Lung (tissue), 12 donors: ENCODE data around the gene SACM1L. TPM values are rescaled to one million over a fixed set of nuclear protein-coding genes. Genes with fewer than 3 reads are reported as not detected.

Experiments used
- ATAC-seq: fragments of 200-7000 bp; cut with Tn5 transposase; one replicate; pipeline ENCODE4 v1.9.1; 2020; ENCODE audit warnings: moderate number of reproducible peaks; ENCODE audit not compliant: insufficient read depth, low FRiP score
- DNase-seq, 3 donors: peaks; one replicate each; pipeline ENCODE4 v3.0.0-alpha.2; 2013 to 2017
- H3K27ac ChIP-seq, 2 donors: one replicate each; pipeline ENCODE4 v1.5.1; 2013; ENCODE audit warnings: mild to moderate bottlenecking in 2 of 2, moderate library complexity in 2 of 2, control low read depth in 1 of 2, inconsistent platforms in 1 of 2, low read depth in 1 of 2, low read length in 1 of 2
- H3K27me3 ChIP-seq, 3 donors: one replicate each; pipeline ENCODE4 v1.5.1; 2013; ENCODE audit warnings: low read length in 2 of 3; ENCODE audit not compliant: control insufficient read depth in 3 of 3, insufficient read depth in 3 of 3
- H3K36me3 ChIP-seq, 4 donors: one replicate each; pipeline ENCODE4 v1.5.1; 2013; ENCODE audit warnings: low read length in 4 of 4, mild to moderate bottlenecking in 1 of 4, moderate library complexity in 1 of 4; ENCODE audit not compliant: control insufficient read depth in 4 of 4, insufficient read depth in 4 of 4
- H3K4me1 ChIP-seq, 5 donors: one replicate each; pipeline ENCODE4 v1.5.1; 2013; ENCODE audit warnings: low read length in 5 of 5, mild to moderate bottlenecking in 2 of 5, moderate library complexity in 1 of 5; ENCODE audit not compliant: control insufficient read depth in 5 of 5, insufficient read depth in 5 of 5
- H3K4me3 ChIP-seq: one replicate; pipeline ENCODE4 v1.5.1; 2013; ENCODE audit warnings: mild to moderate bottlenecking, control low read depth, moderate library complexity
- H3K9ac ChIP-seq, 2 donors: one replicate each; pipeline ENCODE4 v1.5.1; 2013; ENCODE audit warnings: low read length in 2 of 2, control low read depth in 1 of 2; ENCODE audit not compliant: insufficient read depth in 1 of 2
- H3K9me3 ChIP-seq, 4 donors: one replicate each; pipeline ENCODE4 v1.5.1; 2013; ENCODE audit warnings: low read length in 3 of 4, mild to moderate bottlenecking in 1 of 4, moderate library complexity in 1 of 4; ENCODE audit not compliant: control insufficient read depth in 4 of 4, insufficient read depth in 3 of 4
- WGBS, 2 donors: extraction: QIAGEN DNeasy Blood & Tissue Kit; methylation state at CpG; one replicate each; pipeline ENCODE4 v1.1.7; 2013; 5-methylcytosine and 5-hydroxymethylcytosine counted together
- polyA plus RNA-seq, 2 donors: library from polyadenylated mRNA; stranded (reverse); fragments of 200-250 nt; gene quantifications; one replicate each; pipeline ENCODE4 v1.2.1, GENCODE V29; 2013
- total RNA-seq, 2 donors: library from RNA; depleted of rRNA in 1 of 2; stranded (reverse); fragments of >200 nt in 1 of 2; gene quantifications; one replicate each; pipeline ENCODE4 v1.2.1, GENCODE V29; 2014 to 2021
- TF ChIP-seq, protein P1 (sequence below): IDR thresholded peaks from 2 replicates; pipeline ENCODE4 v1.5.1; 2012; ENCODE audit warnings: mild to moderate bottlenecking; ENCODE audit errors: control extremely low read depth, extremely low read depth
- donor health status: control.
- donor health status: control.
- donor health status: Bipolar disorder and iron deficiency.
- donor health status: healthy.
- donor health status: DM: yes; HTN: yes; CAD: no.

SACM1L gene
- total and polyA plus RNA-seq, 4 donors = 23.3 to 117 (median 43.8) TPM

DNA sequence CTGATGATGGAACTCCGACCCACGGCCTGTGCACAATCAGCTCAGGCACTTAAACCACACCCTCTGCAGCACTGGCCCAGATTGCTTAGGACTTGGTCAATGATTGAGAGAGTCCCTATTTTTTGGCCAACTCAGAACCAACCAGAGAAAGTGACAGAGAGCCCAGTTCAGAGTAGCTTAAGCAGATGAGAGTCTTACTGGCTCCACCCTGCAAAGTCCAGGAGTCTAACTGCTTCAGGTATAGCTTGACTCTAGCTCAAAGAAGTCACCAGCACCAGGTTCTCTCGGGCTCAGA lies 87.1 kb downstream of the SACM1L start:
- Histone ChIP-seq H3K27ac (no peak overlapping the region), H3K36me3 (no peaks in the 10 kb centered on the region), H3K9me3 (peaks cover 0 to 1% (median 0%) of the 10 kb centered on the region in 4 donors), H3K4me3 (no peak overlapping the region), H3K9ac (no peak overlapping the region), H3K27me3 (no peaks in the 10 kb centered on the region), H3K4me1 (peaks cover 0 to 20% (median 4%) of the 10 kb centered on the region in 5 donors)
- TF ChIP-seq, protein P1, sequence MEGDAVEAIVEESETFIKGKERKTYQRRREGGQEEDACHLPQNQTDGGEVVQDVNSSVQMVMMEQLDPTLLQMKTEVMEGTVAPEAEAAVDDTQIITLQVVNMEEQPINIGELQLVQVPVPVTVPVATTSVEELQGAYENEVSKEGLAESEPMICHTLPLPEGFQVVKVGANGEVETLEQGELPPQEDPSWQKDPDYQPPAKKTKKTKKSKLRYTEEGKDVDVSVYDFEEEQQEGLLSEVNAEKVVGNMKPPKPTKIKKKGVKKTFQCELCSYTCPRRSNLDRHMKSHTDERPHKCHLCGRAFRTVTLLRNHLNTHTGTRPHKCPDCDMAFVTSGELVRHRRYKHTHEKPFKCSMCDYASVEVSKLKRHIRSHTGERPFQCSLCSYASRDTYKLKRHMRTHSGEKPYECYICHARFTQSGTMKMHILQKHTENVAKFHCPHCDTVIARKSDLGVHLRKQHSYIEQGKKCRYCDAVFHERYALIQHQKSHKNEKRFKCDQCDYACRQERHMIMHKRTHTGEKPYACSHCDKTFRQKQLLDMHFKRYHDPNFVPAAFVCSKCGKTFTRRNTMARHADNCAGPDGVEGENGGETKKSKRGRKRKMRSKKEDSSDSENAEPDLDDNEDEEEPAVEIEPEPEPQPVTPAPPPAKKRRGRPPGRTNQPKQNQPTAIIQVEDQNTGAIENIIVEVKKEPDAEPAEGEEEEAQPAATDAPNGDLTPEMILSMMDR = no peak
- no peak for ATAC-seq
- 74 to 83% methylated on average over 3 of the region's 3 CpGs for WGBS, 2 donors
- DNase-seq = no peak

DNA sequence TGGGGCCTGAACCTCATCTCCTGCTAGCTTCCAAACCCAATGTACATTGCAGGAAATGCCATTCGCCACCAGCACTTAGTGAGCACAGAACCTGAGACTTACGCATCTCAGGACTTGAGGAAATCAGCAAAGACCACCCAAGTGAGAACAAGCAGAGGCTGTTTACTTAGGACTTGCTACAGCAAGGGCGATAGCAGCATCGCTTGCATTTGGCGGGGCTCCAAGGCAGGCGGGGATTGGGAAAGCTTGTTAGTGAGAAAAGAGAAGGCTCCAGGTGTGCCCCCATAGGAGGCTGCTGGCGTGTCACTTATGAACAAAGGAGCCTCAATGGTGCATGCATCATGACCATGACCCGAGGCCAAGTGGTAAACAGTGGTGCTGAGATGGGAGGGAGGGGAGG lies 87.4 kb downstream of the SACM1L start:
- Histone ChIP-seq H3K9me3 (peaks cover 0 to 1% (median 0%) of the 10 kb centered on the region in 4 donors), H3K36me3 (no peaks in the 10 kb centered on the region), H3K4me3 (no peak overlapping the region), H3K27ac (no peak overlapping the region), H3K9ac (no peak overlapping the region), H3K4me1 (peaks cover 0 to 20% (median 4%) of the 10 kb centered on the region in 5 donors), H3K27me3 (no peaks in the 10 kb centered on the region)
- peak; percentile 84 to 89 (median 88) for DNase-seq
- ATAC-seq = no peak
- TF ChIP-seq, protein P1 = no peak
- WGBS, 2 donors = 76 to 83% methylated on average over 8 of the region's 8 CpGs

DNA sequence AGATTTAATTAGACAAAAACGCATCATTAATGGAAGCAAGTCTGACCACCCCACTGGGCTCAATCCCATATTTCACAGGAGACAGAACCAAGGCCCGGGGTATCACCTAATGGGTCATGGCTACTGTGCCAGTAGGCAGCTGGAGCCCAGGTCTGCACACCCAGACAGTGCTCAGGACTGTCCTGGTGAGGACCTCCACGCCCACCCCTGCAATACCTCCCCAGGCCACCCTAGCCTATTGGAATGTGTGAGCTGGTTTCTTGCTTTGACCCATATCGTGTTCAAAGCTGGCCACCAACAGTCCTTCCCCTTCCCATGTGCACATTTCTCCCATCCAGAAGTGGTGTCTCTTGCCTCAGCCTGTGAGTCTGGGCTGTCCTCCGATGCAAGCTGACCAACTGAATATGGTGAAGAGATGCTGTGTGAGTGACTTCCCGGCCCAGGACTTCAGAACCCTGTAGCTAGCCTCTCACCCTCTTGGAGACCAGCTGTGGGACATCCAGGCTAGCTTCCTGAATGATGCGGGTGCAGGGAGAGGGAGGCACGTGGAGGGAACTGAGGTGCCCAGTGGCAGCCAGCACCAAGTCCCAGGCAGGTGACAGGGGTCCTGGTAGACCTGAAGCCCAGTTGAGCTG lies 88.0 kb downstream of the SACM1L start:
- peaks cover 0 to 20% (median 4%) of the 10 kb centered on the region in 5 donors for H3K4me1 ChIP-seq
- peaks cover 0 to 1% (median 0%) of the 10 kb centered on the region in 4 donors for H3K9me3 ChIP-seq
- no peak overlapping the region for H3K9ac ChIP-seq
- H3K4me3 ChIP-seq = no peak overlapping the region
- no peak overlapping the region for H3K27ac ChIP-seq
- WGBS, 2 donors = 91 to 92% methylated on average over 8 of the region's 8 CpGs
- TF ChIP-seq, protein P1 = no peak
- no peak for ATAC-seq
- H3K36me3 ChIP-seq = no peaks in the 10 kb centered on the region
- DNase-seq = no peak
- H3K27me3 ChIP-seq = no peaks in the 10 kb centered on the region
